GM12891 (cell line): ENCODE measurements around the gene ACLY.

Experiments
- POLR2A ChIP-seq: IDR thresholded peaks from 2 replicates; pipeline ENCODE4 v1.6.1; 2011; ENCODE audit warnings: low read depth, low read length, control low read depth
- POLR2AphosphoS5 ChIP-seq: IDR thresholded peaks from 2 replicates; pipeline ENCODE4 v1.6.1; 2011; ENCODE audit warnings: low read depth, low read length, control low read depth

- TF ChIP-seq POLR2A (no peak), POLR2AphosphoS5 (no peak)
Observed at GRCh38 chr17:41906465-41907184, 12.1 kb downstream of the ACLY start.
